GM21447 (cell line): ENCODE data around the gene RBPMS2.

Source experiments
- ATAC-seq: cut with Tn5 transposase; IDR thresholded peaks from one replicate; pipeline ENCODE4 v1.9.1; 2021; ENCODE audit not compliant: unreplicated experiment

RBPMS2 gene

GRCh38 chr15:64791401-64791800 is 16.0 kb upstream of the RBPMS2 start:
- ATAC-seq, result no peak

DNA sequence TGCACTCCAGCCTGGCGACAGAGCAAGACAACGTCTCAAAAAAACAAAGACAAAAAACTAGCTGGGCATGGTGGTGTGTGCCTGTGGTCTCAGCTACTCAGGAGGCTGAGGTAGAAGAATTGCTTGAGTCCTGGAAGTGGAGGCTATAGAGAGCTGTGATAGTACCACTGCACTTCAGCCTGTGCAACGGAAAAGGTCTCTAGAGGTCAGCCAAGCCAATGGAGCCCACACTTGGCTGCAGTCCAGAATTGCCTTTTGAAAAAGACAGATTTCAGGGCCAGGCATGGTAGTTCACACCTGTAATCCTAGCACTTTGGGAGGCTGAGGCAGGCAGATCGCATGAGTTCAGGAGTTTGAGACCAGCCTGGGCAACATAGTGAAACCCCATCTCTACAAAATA is 8.4 kb upstream of the RBPMS2 start:
- ATAC-seq, result no peak

DNA sequence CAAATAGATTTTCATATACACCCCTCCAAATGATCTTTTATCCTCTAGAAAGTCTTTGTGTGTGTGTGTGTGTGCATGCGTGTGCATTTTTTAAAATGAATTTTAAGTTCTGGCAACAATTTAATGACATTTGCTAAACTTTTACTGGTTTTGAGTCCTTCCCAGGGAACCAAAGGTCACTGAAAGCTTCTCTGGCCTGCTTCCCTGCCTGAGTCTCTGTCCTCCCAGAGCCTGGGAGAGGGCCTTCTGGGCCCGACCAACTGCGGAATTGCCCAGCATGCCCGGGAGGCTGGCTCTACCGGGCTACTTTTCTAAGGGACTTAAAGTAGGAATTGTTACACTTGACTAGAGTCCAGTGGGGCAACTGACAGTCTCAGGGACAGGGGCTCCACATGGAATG is 7.4 kb upstream of the RBPMS2 start:
- ATAC-seq, result no peak

- ATAC-seq, result no peak
These were observed 5.9 kb upstream of the RBPMS2 start for GRCh38 chr15:64781299-64781698.

DNA sequence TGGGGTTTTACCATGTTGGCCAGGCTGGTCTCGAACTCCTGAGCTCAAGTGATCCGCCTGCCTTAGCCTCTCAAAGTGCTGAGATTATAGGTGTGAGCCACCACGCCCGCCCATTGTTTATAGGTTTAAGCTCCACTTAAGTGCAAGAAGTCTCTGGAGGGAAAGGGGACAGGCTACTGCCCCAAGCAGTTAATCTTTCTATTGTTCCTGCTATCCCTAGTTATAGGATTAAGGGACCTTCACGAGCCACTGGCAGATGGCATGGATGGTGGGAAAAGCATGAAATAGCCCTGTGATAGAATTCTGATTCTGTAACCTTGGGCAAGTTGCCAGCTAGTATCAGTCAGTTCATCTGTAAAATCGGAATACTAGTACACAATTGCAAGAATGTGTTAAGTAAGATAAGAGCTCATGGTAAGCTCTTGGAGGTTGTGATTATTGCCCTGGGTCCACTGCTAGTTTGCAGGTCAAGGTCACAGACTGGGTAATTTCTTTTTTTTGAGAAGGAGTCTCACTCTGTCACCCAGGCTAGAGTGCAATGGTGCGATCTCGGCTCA is 5.3 kb upstream of the RBPMS2 start:
- ATAC-seq, result no peak

GRCh38 chr15:64779630-64780029 is 4.2 kb upstream of the RBPMS2 start:
- no peak for ATAC-seq

GRCh38 chr15:64779024-64779423 is 3.6 kb upstream of the RBPMS2 start:
- ATAC-seq, result no peak

DNA sequence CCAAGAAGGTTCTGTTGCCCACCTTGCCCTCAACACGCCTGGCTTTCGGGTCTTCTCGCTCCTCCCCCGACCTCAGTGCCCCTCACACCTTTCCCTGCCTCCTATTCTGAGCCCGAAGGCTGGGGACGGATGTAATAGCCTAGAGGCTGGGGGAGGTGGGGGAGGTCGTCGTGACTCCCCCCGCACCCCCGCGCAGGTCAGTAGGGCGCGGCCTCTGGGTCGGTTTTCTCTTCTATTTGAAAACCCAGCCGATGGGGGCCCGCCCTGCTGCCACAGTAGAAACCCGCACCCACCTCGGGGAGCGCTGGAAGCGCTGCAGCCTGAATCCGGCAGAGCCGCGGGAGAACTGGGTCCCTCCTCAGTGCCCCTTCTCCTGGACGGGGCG is 1.0 kb upstream of the RBPMS2 start:
- no peak for ATAC-seq

GRCh38 chr15:64774629-64775493 is 528 bp downstream of the RBPMS2 start:
- no peak for ATAC-seq

- no peak for ATAC-seq
These were observed 1.3 kb downstream of the RBPMS2 start for GRCh38 chr15:64774037-64774628.

DNA sequence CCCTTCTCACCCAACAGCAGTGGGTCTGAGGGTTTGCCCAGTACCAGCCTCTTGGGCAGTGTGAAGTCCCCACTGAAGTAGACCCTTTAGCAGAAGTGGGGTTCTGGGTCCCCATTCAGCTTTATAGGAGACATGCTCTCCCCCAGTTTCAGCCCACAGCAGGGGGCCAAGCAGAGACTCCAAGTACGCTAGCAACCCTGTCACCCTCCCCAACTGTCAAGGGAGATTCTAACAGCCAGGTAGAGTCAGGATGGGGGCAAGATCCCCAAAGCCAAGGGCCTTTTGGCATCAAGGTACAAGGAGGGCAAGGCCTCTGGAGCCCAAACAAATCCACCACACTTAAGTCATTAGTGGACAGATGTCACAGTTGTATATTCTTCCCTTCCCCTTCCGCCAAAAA is 1.8 kb downstream of the RBPMS2 start:
- no peak for ATAC-seq

GRCh38 chr15:64772964-64773363 is 2.4 kb downstream of the RBPMS2 start:
- no peak for ATAC-seq

DNA sequence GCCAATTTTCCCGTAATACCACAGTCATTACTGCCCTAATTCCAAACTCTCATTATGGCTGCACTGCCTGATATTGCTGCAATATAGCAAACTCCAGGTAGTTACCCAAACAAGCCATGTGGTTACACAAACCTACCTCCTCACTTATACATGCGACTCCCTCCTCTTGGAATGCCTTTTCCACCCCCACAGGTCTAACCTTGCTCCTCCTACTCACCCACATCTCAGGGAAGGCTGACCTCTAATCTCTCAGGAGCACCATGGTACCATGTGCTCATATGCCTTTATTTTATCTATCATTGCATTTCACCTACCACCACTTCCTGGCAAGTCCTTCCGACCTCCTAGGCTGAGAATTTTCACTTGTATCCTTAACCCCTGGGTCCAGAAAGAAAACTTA is 2.9 kb downstream of the RBPMS2 start:
- ATAC-seq, result no peak

DNA sequence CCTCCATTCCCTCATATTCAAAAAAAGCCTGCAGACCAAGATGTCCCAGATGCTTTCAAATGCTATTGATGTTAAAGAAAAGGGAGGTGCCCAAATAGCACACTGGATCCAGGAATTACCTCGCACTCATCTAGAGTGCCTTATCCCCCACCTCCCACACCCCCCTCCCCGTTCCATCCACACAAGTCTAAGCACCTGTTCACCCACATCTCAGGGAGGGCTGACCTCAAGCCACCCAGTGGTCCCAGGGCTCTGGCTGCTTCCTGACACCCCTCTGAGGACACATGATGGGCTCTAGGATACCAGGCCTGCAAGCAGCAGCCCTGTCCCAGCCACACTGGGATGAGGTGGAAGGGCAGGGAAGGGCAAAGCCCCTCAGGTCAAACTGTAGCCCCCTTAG is 4.8 kb downstream of the RBPMS2 start:
- no peak for ATAC-seq

DNA sequence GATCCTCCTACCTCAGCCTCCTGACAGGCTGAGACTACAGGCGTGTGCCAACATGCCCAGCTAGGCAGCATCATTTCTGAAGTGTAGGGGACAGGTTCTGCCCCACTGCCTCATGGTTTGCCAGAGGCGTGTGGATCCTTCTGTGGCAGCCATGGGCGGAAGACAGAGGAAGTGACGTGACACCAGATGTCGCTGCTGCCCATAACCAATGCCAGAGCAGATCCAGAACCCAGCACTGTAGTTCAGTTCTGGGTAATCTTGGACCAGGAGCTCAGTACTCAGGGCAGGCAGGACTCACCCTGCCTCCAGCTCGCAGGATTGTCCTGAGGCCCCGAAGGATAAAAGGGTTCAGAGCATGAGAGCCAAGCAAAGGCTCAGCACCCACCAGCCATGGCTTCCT is 8.2 kb downstream of the RBPMS2 start:
- ATAC-seq, result no peak

DNA sequence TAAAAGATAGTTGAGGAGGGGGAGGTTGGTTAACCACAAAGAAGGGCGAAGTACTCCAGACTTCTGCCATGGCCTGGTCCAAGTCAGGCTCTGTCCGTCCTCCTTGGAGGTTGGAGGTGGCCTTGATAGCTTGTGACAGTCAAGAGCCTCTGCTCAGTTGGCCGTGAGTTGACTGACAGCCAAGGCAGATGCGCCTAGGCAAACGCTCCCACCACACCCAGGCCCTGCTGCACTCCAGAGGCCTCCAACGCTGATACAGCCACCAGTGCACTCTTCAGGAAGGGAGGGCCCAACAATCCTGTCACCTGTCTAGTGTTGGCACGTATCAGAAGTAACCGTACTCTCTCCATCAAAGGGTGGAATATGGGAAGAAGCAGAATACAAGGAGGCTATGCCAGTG is 9.3 kb downstream of the RBPMS2 start:
- no peak for ATAC-seq

DNA sequence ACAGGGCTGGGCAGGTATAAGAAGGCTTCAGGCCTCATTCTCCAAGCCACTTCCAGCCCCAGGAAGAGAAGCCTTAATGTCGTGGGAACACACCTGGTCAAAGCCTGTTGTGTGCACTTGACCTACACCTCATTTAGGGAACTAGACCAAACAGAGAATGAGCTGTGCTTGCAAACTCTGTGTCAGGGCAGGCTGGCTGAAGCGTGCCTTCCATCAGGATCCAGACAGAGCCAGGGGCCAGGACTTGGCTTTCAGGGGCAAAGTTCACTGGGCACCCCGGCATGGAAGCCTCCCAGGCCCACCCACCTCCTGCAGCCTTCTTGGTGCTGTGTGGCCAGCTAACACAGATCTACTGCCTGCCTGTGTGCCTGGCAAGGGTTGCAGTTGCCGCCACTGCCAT is 11.5 kb downstream of the RBPMS2 start:
- no peak for ATAC-seq

- no peak for ATAC-seq
These were observed 11.9 kb downstream of the RBPMS2 start for GRCh38 chr15:64763462-64763861.

DNA sequence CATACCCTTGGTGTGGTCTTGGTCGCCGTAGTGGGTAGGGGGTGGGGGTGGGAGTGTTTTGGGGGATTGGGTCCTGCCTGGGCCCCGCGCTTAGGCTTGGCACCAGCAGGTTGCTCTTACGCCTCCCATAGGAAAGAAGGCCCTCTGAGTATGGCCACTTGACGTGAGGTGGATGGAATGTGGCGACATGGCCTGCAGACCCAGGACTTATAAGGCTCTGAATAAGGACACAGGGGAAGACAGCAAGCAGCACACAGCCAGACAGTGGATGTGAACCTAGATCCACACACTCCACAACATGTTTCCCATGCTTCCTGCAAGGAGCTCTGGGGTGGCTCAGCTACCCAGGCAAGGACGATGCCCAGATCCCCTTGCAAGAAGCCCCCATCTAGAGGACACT is 12.4 kb downstream of the RBPMS2 start:
- no peak for ATAC-seq

GRCh38 chr15:64762546-64762945 is 12.8 kb downstream of the RBPMS2 start:
- ATAC-seq, result no peak

- no peak for ATAC-seq
These were observed 14.2 kb downstream of the RBPMS2 start for GRCh38 chr15:64761156-64761555.

DNA sequence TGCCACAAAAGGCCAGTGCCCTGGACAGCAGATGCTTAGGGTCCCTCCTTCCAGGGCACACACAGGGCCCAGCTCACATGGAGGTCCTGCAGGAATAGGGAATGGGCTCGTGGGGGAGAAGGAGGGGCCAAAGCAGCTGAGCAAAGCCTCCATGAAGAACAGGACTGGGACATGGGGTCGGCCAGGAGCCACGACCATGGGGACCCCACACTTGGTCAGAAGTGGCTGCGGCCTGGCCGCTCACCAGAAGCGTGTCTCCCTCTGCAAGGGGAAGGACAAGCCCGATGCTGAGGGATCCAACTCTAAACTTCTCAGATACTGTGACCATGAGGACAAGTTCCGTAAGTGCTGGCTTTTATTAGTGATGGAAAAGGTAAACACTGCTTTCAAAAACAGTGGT is 15.3 kb downstream of the RBPMS2 start:
- ATAC-seq, result no peak
